PC-9 (cell line): ENCODE measurements around the gene GLRX3. TPM values are rescaled to one million over a fixed set of nuclear protein-coding genes. Genes with fewer than 3 reads are reported as not detected.

Experiments
- BruUV-seq: library from RNA; stranded (reverse); fragments of 400-500 nt; replicated peaks from 2 replicates; lab custom pipeline; 2021; lab: Mats Ljungman, UMichigan
- CTCF ChIA-PET: fragments of 300-600 bp; sonication (Branson Sonifier 250); formaldehyde crosslinking; loops from one replicate; lab custom pipeline; 2022; ENCODE audit warnings: antibody characterized with exemption; lab: Charles Lee
- POLR2A ChIA-PET: fragments of 300-600 bp; sonication (Branson Sonifier 250); formaldehyde crosslinking; loops from one replicate; lab custom pipeline; 2022; ENCODE audit warnings: antibody characterized with exemption; ENCODE audit not compliant: unreplicated experiment; lab: Charles Lee
- DNase-seq, 2 experiments: peaks; one replicate each; pipeline versions ENCODE4 v3.0.0 to v3.0.0-alpha.2; 2015 to 2022; ENCODE audit warnings: mixed read lengths in 1 of 2
- H2AFZ ChIP-seq: fragments of 200-600 bp; sonication (generic); 2 replicates; pipeline ENCODE4 v1.8.1; 2017; ENCODE audit warnings: antibody characterized with exemption
- H3F3A ChIP-seq: fragments of 200-600 bp; sonication (generic); 2 replicates; pipeline ENCODE4 v1.8.1; 2017; ENCODE audit warnings: antibody characterized with exemption, mild to moderate bottlenecking, low read depth; ENCODE audit not compliant: insufficient read depth
- H3K27ac ChIP-seq: fragments of 200-600 bp; sonication (generic); 2 replicates; pipeline ENCODE4 v1.6.1; 2016; ENCODE audit warnings: mixed run types
- H3K27me3 ChIP-seq: fragments of 200-600 bp; sonication (generic); 2 replicates; pipeline ENCODE4 v1.6.1; 2016; ENCODE audit warnings: low read depth, mixed run types; ENCODE audit not compliant: insufficient read depth
- H3K36me3 ChIP-seq: fragments of 200-600 bp; sonication (generic); 2 replicates; pipeline ENCODE4 v1.6.1; 2016; ENCODE audit warnings: low read depth, mixed run types
- H3K4me1 ChIP-seq: fragments of 200-600 bp; sonication (generic); replicated peaks from 2 replicates; pipeline ENCODE4 v1.6.1; 2016; ENCODE audit warnings: mixed run types; ENCODE audit not compliant: insufficient read depth
- H3K4me2 ChIP-seq: fragments of 200-600 bp; sonication (generic); 2 replicates; pipeline ENCODE4 v1.6.1; 2017; ENCODE audit warnings: mixed run types
- H3K4me3 ChIP-seq: fragments of 200-600 bp; sonication (generic); 2 replicates; pipeline ENCODE4 v1.6.1; 2016; ENCODE audit warnings: mixed run types
- H3K79me2 ChIP-seq: fragments of 200-600 bp; sonication (generic); 2 replicates; pipeline ENCODE4 v1.6.1; 2017; ENCODE audit warnings: low read depth, mixed run types
- H3K9me2 ChIP-seq: fragments of 200-600 bp; sonication (generic); 2 replicates; pipeline ENCODE4 v1.8.1; 2017; ENCODE audit warnings: mild to moderate bottlenecking; ENCODE audit not compliant: insufficient read depth
- H3K9me3 ChIP-seq: fragments of 200-600 bp; sonication (generic); 2 replicates; pipeline ENCODE4 v1.8.1; 2016; ENCODE audit warnings: low read depth; ENCODE audit not compliant: insufficient read depth
- H4K20me1 ChIP-seq: fragments of 200-600 bp; sonication (generic); 2 replicates; pipeline ENCODE4 v1.8.1; 2017; ENCODE audit not compliant: insufficient read depth
- CTCF ChIP-seq: fragments of 200-600 bp; sonication (generic); conservative IDR thresholded peaks from 2 replicates; pipeline ENCODE4 v1.6.1; 2017; ENCODE audit warnings: mixed run types, antibody characterized with exemption, mild to moderate bottlenecking, moderate library complexity
- EZH2 ChIP-seq: fragments of 200-600 bp; sonication (generic); IDR thresholded peaks from 2 replicates; pipeline ENCODE4 v1.8.0; 2017; ENCODE audit warnings: antibody characterized with exemption, low read depth
- intact Hi-C: fragments of 100-400 bp; cut with micrococcal nuclease; formaldehyde crosslinking; loops from one replicate; pipeline ENCODE4 v1.10.0; 2022; ENCODE audit not compliant: unreplicated experiment
- total RNA-seq: library from RNA; stranded (reverse); gene quantifications from 2 replicates; pipeline ENCODE4 v1.2.3, GENCODE V29; 2021

GLRX3 gene
- total RNA-seq, 1 experiment from 2014 or later, result 78.0 TPM

DNA sequence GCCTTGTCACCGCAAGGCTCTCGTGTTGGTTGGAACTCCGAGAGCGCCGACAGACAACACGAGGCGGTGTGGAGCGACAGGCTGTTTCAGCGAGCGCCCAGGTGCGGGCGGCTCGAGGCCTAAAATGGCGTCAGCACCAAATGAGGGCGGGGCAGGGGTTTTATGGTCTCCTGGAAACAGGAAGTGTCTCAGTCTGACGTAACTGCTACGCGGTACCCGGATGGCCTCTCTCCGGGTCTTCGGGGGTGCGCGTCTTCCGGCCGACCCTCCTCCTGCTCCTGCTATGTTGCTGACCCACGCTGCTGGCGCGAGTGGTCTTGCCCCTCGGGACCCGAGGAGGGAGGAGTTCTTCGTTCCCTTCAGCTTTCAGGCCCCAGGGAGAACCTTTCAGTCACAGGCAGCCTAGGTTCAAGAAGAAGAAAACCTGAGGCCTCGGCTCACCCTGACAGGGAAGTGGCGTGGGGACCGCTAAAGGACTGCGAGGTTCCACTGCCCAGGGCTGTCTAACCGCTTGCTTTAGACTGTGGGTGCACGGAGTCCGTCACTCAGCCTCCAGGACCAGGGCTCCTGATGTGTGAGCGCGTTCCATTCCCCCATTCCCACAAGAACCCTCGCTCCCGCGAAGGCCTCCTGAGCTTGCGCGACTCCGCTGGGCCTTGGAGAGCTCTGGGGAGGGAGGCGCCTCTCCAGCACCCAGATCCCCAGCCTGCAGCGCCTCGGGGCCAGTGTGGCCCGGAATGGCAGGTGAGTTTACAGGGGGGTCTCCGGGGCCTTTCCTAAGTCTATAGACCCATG is 77.3 kb downstream of the GLRX3 start:
- Histone ChIP-seq H3K4me1 (no peaks in the 10 kb centered on the region), H3K79me2 (no peaks in the 10 kb centered on the region), H2AFZ (no peak overlapping the region), H4K20me1 (no peaks in the 10 kb centered on the region), H3F3A (no peaks in the 10 kb centered on the region), H3K36me3 (no peaks in the 10 kb centered on the region), H3K9me2 (no peaks in the 10 kb centered on the region), H3K9me3 (no peaks in the 10 kb centered on the region), H3K27me3 (no peaks in the 10 kb centered on the region), H3K27ac (no peak overlapping the region), H3K4me2 (no peak overlapping the region), H3K4me3 (no peak overlapping the region)
- ChIA-PET POLR2A (no interaction called here), CTCF (no interaction called here)
- no peak for DNase-seq
- BruUV-seq, result no TSS peak
- TF ChIP-seq EZH2 (no peak), CTCF (no peak)
- intact Hi-C loops, result no loop called here

- Histone ChIP-seq H3K79me2 (no peaks in the 10 kb centered on the region), H3F3A (no peaks in the 10 kb centered on the region), H4K20me1 (no peaks in the 10 kb centered on the region), H3K4me1 (no peaks in the 10 kb centered on the region), H3K4me2 (no peak overlapping the region), H3K27me3 (no peaks in the 10 kb centered on the region), H3K36me3 (no peaks in the 10 kb centered on the region), H2AFZ (no peak overlapping the region), H3K4me3 (no peak overlapping the region), H3K9me3 (no peaks in the 10 kb centered on the region), H3K27ac (no peak overlapping the region), H3K9me2 (no peaks in the 10 kb centered on the region)
- CTCF ChIA-PET, result no interaction called here
- POLR2A ChIA-PET, result no interaction called here
- TF ChIP-seq EZH2, result no peak
- no peak for TF ChIP-seq CTCF
- no peak for DNase-seq
- intact Hi-C loops, result no loop called here
- BruUV-seq, result no TSS peak
Measured at GRCh38 chr10:130214431-130214830, 78.2 kb downstream of the GLRX3 start.

- TF ChIP-seq EZH2, result no peak
- TF ChIP-seq CTCF, result no peak
Measured at GRCh38 chr10:130215151-130215930, 79.2 kb downstream of the GLRX3 start.

More at GRCh38 chr10:130215151-130215930, 79.2 kb downstream of the GLRX3 start:
- Histone ChIP-seq H3F3A (no peaks in the 10 kb centered on the region), H3K36me3 (no peaks in the 10 kb centered on the region), H2AFZ (no peak overlapping the region), H3K79me2 (no peaks in the 10 kb centered on the region), H3K9me2 (no peaks in the 10 kb centered on the region), H3K27me3 (no peaks in the 10 kb centered on the region), H3K4me2 (no peak overlapping the region), H3K4me1 (no peaks in the 10 kb centered on the region), H3K9me3 (no peaks in the 10 kb centered on the region), H3K4me3 (no peak overlapping the region), H3K27ac (no peak overlapping the region), H4K20me1 (no peaks in the 10 kb centered on the region)
- DNase-seq, result no peak
- intact Hi-C loops, result no loop called here
- ChIA-PET CTCF (no interaction called here), POLR2A (no interaction called here)
- no TSS peak for BruUV-seq
